Suprapubic skin (tissue), 3 donors: ENCODE results near the gene FAM217B.

Source experiments
- EP300 ChIP-seq: sonication (generic); formaldehyde crosslinking; IDR thresholded peaks from one replicate; pipeline ENCODE4 v1.6.1; 2017; ENCODE audit warnings: antibody characterized with exemption
- POLR2A ChIP-seq, 2 donors: fragments of 450-650 bp; IDR thresholded peaks; one replicate each; pipeline ENCODE4 v1.6.1; 2017; ENCODE audit warnings: antibody characterized with exemption in 2 of 2, mild to moderate bottlenecking in 2 of 2, moderate library complexity in 2 of 2
- TF ChIP-seq, protein P1 (sequence below), 2 donors: fragments of 200-600 bp in 1 of 2; fragments of 450-650 bp in 1 of 2; sonication (generic) in 1 of 2; IDR thresholded peaks; one replicate each; pipeline ENCODE4 v1.5.1; 2016 to 2019; ENCODE audit warnings: antibody characterized with exemption in 2 of 2, mild to moderate bottlenecking in 1 of 2, moderate library complexity in 1 of 2

DNA sequence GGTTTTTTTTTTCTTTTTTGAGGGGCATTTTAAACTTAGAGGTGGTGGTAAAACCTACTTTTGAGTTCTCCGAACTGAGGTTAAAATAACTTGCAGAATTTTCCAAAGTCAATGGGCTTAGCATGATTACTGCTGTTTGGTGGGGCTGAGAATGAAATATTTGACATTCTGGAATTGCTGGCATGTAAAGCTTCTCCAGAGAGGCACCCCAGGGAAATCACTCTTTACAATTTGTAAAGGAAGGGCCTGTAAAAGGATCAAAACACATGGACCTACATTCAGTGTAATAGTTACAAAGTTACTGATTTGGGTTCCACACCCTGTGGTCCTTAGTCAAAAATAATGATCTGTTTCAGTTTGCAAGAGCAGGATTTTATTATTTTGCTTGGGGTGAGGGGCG, 5.5 kb downstream of the FAM217B start:
- TF ChIP-seq POLR2A (IDR thresholded peaks at IDR 0.05) (no peak), EP300 (no peak)
- TF ChIP-seq, protein P1, sequence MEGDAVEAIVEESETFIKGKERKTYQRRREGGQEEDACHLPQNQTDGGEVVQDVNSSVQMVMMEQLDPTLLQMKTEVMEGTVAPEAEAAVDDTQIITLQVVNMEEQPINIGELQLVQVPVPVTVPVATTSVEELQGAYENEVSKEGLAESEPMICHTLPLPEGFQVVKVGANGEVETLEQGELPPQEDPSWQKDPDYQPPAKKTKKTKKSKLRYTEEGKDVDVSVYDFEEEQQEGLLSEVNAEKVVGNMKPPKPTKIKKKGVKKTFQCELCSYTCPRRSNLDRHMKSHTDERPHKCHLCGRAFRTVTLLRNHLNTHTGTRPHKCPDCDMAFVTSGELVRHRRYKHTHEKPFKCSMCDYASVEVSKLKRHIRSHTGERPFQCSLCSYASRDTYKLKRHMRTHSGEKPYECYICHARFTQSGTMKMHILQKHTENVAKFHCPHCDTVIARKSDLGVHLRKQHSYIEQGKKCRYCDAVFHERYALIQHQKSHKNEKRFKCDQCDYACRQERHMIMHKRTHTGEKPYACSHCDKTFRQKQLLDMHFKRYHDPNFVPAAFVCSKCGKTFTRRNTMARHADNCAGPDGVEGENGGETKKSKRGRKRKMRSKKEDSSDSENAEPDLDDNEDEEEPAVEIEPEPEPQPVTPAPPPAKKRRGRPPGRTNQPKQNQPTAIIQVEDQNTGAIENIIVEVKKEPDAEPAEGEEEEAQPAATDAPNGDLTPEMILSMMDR (IDR thresholded peaks at IDR 0.05) = no peak
